Medulla oblongata (tissue), 1 donor: ENCODE measurements around the gene PLCB1.
A peak's percentile ranks its signal among the peaks of the same experiment; 100 is the strongest.
"Not testable (repeated sequence)": the region's sequence is repeated elsewhere in the genome, so short reads cannot be mapped to it uniquely, and the experiment has no call there.

Experiments used
- DNase-seq: peaks from one replicate; pipeline ENCODE4 v3.0.0-alpha.2; 2015; ENCODE audit errors: extremely low spot score

The PLCB1 gene

GRCh38 chr20:8334641-8335040 is 202.6 kb downstream of the PLCB1 start:
- DNase-seq, result no peak

- no peak for DNase-seq
Observed at GRCh38 chr20:8335059-8335458, 203.0 kb downstream of the PLCB1 start.

- no peak for DNase-seq
Observed at GRCh38 chr20:8335495-8336195, 203.6 kb downstream of the PLCB1 start.

- DNase-seq, result no peak
Observed at GRCh38 chr20:8339349-8339748, 207.3 kb downstream of the PLCB1 start.

GRCh38 chr20:8342391-8342790 is 210.3 kb downstream of the PLCB1 start:
- no peak for DNase-seq

GRCh38 chr20:8344106-8344505 is 212.0 kb downstream of the PLCB1 start:
- DNase-seq, result peak; percentile 33

- DNase-seq, result no peak
Observed at GRCh38 chr20:8344631-8345030, 212.6 kb downstream of the PLCB1 start.

- DNase-seq, result no peak
Observed at GRCh38 chr20:8346700-8347270, 214.7 kb downstream of the PLCB1 start.

- not testable (repeated sequence) for DNase-seq
Observed at GRCh38 chr20:8350225-8350624, 218.2 kb downstream of the PLCB1 start.

GRCh38 chr20:8352486-8352885 is 220.4 kb downstream of the PLCB1 start:
- DNase-seq, result no peak

GRCh38 chr20:8353512-8353911 is 221.4 kb downstream of the PLCB1 start:
- DNase-seq, result no peak

GRCh38 chr20:8355453-8355852 is 223.4 kb downstream of the PLCB1 start:
- DNase-seq, result no peak

GRCh38 chr20:8356806-8357205 is 224.7 kb downstream of the PLCB1 start:
- DNase-seq, result no peak

GRCh38 chr20:8357703-8358102 is 225.6 kb downstream of the PLCB1 start:
- no peak for DNase-seq

- no peak for DNase-seq
Observed at GRCh38 chr20:8360035-8360434, 228.0 kb downstream of the PLCB1 start.

GRCh38 chr20:8361006-8361652 is 229.1 kb downstream of the PLCB1 start:
- DNase-seq, result no peak

GRCh38 chr20:8361779-8362178 is 229.7 kb downstream of the PLCB1 start:
- DNase-seq, result no peak

- DNase-seq, result no peak
Observed at GRCh38 chr20:8362457-8362856, 230.4 kb downstream of the PLCB1 start.

GRCh38 chr20:8363970-8364733 is 232.1 kb downstream of the PLCB1 start:
- no peak for DNase-seq

- no peak for DNase-seq
Observed at GRCh38 chr20:8364734-8365078, 232.6 kb downstream of the PLCB1 start.

GRCh38 chr20:8365634-8366033 is 233.6 kb downstream of the PLCB1 start:
- no peak for DNase-seq

- DNase-seq, result no peak
Observed at GRCh38 chr20:8366303-8366923, 234.3 kb downstream of the PLCB1 start.
